Right lobe of liver (tissue), 6 donors: Measurements from ENCODE around the gene CREB5. TPM values are rescaled to one million over a fixed set of nuclear protein-coding genes. Genes with fewer than 3 reads are reported as not detected.

ENCODE experiments used
- ATAC-seq, 4 donors: fragments of 200-7000 bp; cut with Tn5 transposase; one replicate each; pipeline ENCODE4 v1.9.1; 2020; ENCODE audit warnings: mild to moderate bottlenecking in 4 of 4, moderate library complexity in 4 of 4
- DNase-seq, 3 donors: peaks; one replicate each; pipeline ENCODE4 v3.0.0-alpha.2; 2020
- H3K27ac ChIP-seq, 3 donors: fragments of 200-600 bp; one replicate each; pipeline ENCODE4 v1.8.0; 2022
- H3K27me3 ChIP-seq, 2 donors: fragments of 200-600 bp; one replicate each; pipeline ENCODE4 v1.8.0; 2022
- H3K36me3 ChIP-seq, 4 donors: fragments of 200-600 bp; sonication (generic) in 1 of 4; one replicate each; pipeline versions ENCODE4 v1.5.1 to v1.8.0; 2017 to 2022; ENCODE audit warnings: control low read depth in 1 of 4
- H3K4me1 ChIP-seq, 4 donors: fragments of 200-600 bp; sonication (generic) in 1 of 4; one replicate each; pipeline versions ENCODE4 v1.5.1 to v1.8.0; 2017 to 2022; ENCODE audit warnings: control low read depth in 1 of 4
- H3K4me3 ChIP-seq, 3 donors: fragments of 200-600 bp; one replicate each; pipeline ENCODE4 v1.8.0; 2022
- H3K9me3 ChIP-seq, 4 donors: fragments of 200-600 bp; sonication (generic) in 1 of 4; one replicate each; pipeline versions ENCODE4 v1.5.1 to v1.8.0; 2017 to 2022; ENCODE audit warnings: control low read depth in 1 of 4
- CTCF ChIP-seq, 4 donors: fragments of 200-600 bp in 3 of 4; fragments of 450-650 bp in 1 of 4; IDR thresholded peaks; one replicate each; pipeline versions ENCODE4 v1.5.1 to v1.8.0; 2016 to 2022; ENCODE audit warnings: antibody characterized with exemption in 4 of 4, mild to moderate bottlenecking in 2 of 4
- POLR2A ChIP-seq: fragments of 450-650 bp; IDR thresholded peaks from one replicate; pipeline ENCODE4 v1.6.1; 2017; ENCODE audit warnings: antibody characterized with exemption, mild to moderate bottlenecking
- WGBS: methylation state at CpG from one replicate; pipeline ENCODE4 v1.1.6; 2018; ENCODE audit warnings: low coverage, low lambda C conversion rate; ENCODE audit not compliant: insufficient coverage; ENCODE audit errors: missing lambda C conversion rate; 5-methylcytosine and 5-hydroxymethylcytosine counted together
- intact Hi-C, 2 donors: fragments of 100-400 bp; cut with DNase I; formaldehyde crosslinking; loops; one replicate each; pipeline versions ENCODE4 v1.11.2 to v1.14.1; 2022
- total RNA-seq, 6 experiments: library from RNA; depleted of rRNA in 2 of 6; stranded (reverse); fragments of >200 nt in 2 of 6; fragmentation: NEBNext Ultra II Directional in 3 of 6; extraction: Animal tissue kit (Norgen Biotek cat#: 25700) in 3 of 6; gene quantifications; one replicate each; pipeline versions ENCODE4 v1.1.0 to v1.2.4, GENCODE V29; 2016 to 2023
- donor health status: DM: no; HTN: yes; CAD: no.
- donor health status: DM: no; HTN: no; CAD: no.
- donor health status: DM: no; HTN: no; CAD: no.
- donor health status: DM: no; HTN: yes; CAD: no.
- donor health status: DM: no; HTN: yes; CAD: no.

CREB5 gene
- total RNA-seq, 6 experiments from 2014 or later = 0.48 to 6.3 (median 1.4) TPM

DNA sequence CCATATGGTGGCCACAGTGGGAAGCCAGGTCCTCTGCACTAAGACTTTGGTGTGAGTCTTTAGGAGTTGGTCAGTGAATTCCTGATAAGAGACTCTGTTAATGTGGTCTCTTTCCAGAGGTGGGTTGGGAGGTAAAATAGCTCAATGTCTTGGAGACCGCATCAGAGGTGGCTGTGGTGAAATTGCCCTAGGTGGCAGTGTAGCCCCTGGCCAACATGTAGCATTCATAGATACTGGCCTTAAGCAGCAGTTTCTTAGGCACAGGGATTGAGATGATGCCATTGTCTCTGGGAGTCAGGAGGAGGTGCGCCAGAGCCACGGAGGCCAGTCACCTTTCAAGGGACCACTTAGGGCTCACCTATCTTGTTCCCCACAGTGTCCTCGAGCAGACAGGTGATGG, 202.8 kb downstream of the CREB5 start:
- DNase-seq (no peak), ATAC-seq (peak in 3 of 4 donors; percentile 7 to 39 (median 35))
- WGBS = no CpG with 5 or more reads among the region's 4 CpGs
- no peaks in the 10 kb centered on the region for H3K9me3 ChIP-seq
- intact Hi-C loops = no loop called here
- H3K27me3 ChIP-seq = no peaks in the 10 kb centered on the region
- peak in 2 of 4 donors; percentile 9 to 18 for TF ChIP-seq CTCF (IDR thresholded peaks at IDR 0.05)
- TF ChIP-seq POLR2A = no peak
- no peaks in the 10 kb centered on the region for H3K36me3 ChIP-seq
- H3K4me3 ChIP-seq = no peak overlapping the region
- H3K27ac ChIP-seq = no peak overlapping the region
- H3K4me1 ChIP-seq = no peaks in the 10 kb centered on the region

- Histone ChIP-seq H3K4me3 (no peak overlapping the region), H3K4me1 (no peaks in the 10 kb centered on the region), H3K36me3 (no peaks in the 10 kb centered on the region), H3K27ac (no peak overlapping the region), H3K27me3 (no peaks in the 10 kb centered on the region), H3K9me3 (no peaks in the 10 kb centered on the region)
- DNase-seq (no peak), ATAC-seq (no peak)
- intact Hi-C loops = no loop called here
- 81% methylated on average over 2 of the region's 2 CpGs for WGBS
- TF ChIP-seq CTCF (IDR thresholded peaks at IDR 0.05) (no peak), POLR2A (no peak)
Measured at GRCh38 chr7:28617308-28617880, 205.1 kb downstream of the CREB5 start.

DNA sequence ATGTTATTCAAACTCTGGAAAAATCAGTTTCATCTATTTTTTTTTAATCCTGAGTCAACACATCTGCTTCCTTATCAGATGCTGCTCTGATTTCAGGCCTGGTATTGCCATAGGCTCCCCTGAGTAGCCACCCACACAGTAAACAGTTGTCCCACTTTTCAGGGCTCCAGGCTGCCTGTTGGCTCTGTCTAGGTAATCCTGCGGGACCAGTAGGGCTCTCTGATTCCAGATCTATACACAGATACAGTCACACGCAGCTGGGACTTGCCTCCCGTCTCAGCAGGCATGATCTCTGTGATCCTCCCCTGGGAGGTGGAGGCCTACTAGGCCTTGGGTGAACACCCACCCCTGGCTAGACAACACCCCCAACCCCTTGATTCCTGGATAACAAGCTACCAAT, 206.1 kb downstream of the CREB5 start:
- Histone ChIP-seq H3K4me1 (no peaks in the 10 kb centered on the region), H3K27me3 (no peaks in the 10 kb centered on the region), H3K4me3 (no peak overlapping the region), H3K9me3 (no peaks in the 10 kb centered on the region), H3K36me3 (no peaks in the 10 kb centered on the region), H3K27ac (no peak overlapping the region)
- TF ChIP-seq CTCF (IDR thresholded peaks at IDR 0.05) (no peak), POLR2A (no peak)
- intact Hi-C loops = no loop called here
- ATAC-seq = no peak
- DNase-seq = no peak
- 79% methylated on average over 3 of the region's 3 CpGs for WGBS

DNA sequence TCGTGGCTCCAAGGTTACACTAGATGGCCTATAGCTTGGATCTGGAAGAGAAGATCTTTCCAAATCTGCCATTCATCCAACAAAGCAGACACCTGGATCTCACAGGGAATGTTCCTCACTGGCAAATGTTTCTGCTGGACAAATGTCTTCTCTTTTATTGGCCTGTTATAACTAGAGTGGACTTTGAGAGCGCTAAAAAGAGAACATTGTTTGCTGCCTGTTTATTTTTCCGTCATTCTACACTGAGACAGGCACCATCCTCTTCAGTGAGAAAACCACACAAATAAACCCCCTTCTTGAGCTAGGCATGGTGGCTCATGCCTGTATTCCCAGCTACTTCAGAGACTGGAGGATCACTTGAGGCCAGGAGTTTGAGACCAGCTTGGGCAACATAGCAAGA, 206.9 kb downstream of the CREB5 start:
- no peak for DNase-seq
- Histone ChIP-seq H3K4me1 (no peaks in the 10 kb centered on the region), H3K27ac (no peak overlapping the region), H3K9me3 (no peaks in the 10 kb centered on the region), H3K36me3 (no peaks in the 10 kb centered on the region), H3K4me3 (no peak overlapping the region), H3K27me3 (no peaks in the 10 kb centered on the region)
- intact Hi-C loops = no loop called here
- ATAC-seq = no peak
- no peak for TF ChIP-seq CTCF (IDR thresholded peaks at IDR 0.05)
- WGBS = 96% methylated on average over 3 of the region's 3 CpGs
